ENCODE measurements around the gene MYZAP.

DNA sequence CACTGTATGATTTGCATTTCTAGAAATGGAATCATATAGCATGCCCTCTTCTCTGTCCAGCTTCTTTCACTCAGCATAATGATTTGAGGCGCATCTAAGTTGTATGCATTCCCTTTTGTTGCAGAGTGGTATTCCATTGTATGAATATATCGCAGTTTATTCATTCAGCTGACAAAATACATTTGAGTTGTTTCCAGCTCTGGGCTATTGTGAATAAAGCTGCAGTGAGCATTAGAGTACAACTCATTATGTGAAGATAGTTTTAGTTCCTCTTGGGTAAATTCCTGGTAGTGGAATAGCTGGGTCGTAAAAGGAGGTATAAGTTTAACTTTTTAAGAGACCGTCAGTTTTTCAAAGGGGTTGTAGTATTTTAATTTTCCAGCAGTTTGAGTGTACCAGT is 76.3 kb downstream of the MYZAP start:
- TF ChIP-seq POLR2A (IDR thresholded peaks at IDR 0.05; ENCODE audit: low read depth, low read length) = no peak
- TF ChIP-seq POLR2AphosphoS5 (IDR thresholded peaks at IDR 0.05; ENCODE audit: low read depth, low read length) = no peak
- no peak for TF ChIP-seq TAF1 (IDR thresholded peaks at IDR 0.05; ENCODE audit: low read depth, low read length)
- no peak for TF ChIP-seq POU2F2 (IDR thresholded peaks at IDR 0.05; ENCODE audit: low read depth, low read length)

All from GM12891 (cell line).